Vagina (tissue), 2 donors: Measurements from ENCODE around the gene ATOSB. TPM values are rescaled to one million over a fixed set of nuclear protein-coding genes. Genes with fewer than 3 reads are reported as not detected.

Source experiments
- DNase-seq, 2 donors: peaks; one replicate each; pipeline ENCODE4 v3.0.0-alpha.2; 2017; ENCODE audit errors: extremely low spot score in 2 of 2
- H3K27ac ChIP-seq: fragments of 200-600 bp; sonication (generic); one replicate; pipeline ENCODE4 v1.5.1; 2019
- H3K27me3 ChIP-seq: fragments of 200-600 bp; sonication (generic); one replicate; pipeline ENCODE4 v1.5.1; 2019
- H3K36me3 ChIP-seq, 2 donors: fragments of 200-600 bp; sonication (generic); one replicate each; pipeline ENCODE4 v1.5.1; 2017 to 2019
- H3K4me1 ChIP-seq: fragments of 200-600 bp; sonication (generic); one replicate; pipeline ENCODE4 v1.5.1; 2019
- H3K4me3 ChIP-seq, 2 donors: fragments of 200-600 bp; sonication (generic); 1 replicate in 1 of 2; 2 replicates in 1 of 2; pipeline ENCODE4 v1.5.1; 2016 to 2019
- H3K9me3 ChIP-seq: fragments of 200-600 bp; sonication (generic); one replicate; pipeline ENCODE4 v1.5.1; 2019
- POLR2A ChIP-seq, 2 donors: fragments of 450-650 bp; IDR thresholded peaks; one replicate each; pipeline ENCODE4 v1.6.1; 2017; ENCODE audit warnings: antibody characterized with exemption in 2 of 2, mild to moderate bottlenecking in 2 of 2, moderate library complexity in 2 of 2
- POLR2AphosphoS5 ChIP-seq, 2 donors: sonication (generic); formaldehyde crosslinking; IDR thresholded peaks; one replicate each; pipeline ENCODE4 v1.9.0; 2017; ENCODE audit warnings: antibody characterized with exemption in 2 of 2, mild to moderate bottlenecking in 2 of 2, low read depth in 1 of 2; ENCODE audit not compliant: insufficient read depth in 1 of 2
- intact Hi-C: fragments of 100-400 bp; cut with DNase I; formaldehyde crosslinking; loops from one replicate; pipeline ENCODE4 v1.15.1; 2023
- total RNA-seq: library from RNA; depleted of rRNA; stranded (reverse); fragments of >200 nt; gene quantifications from one replicate; pipeline ENCODE4 v1.2.3, GENCODE V29; 2016
- TF ChIP-seq, protein P1 (sequence below), 3 experiments: fragments of 450-650 bp in 2 of 3; fragments of 200-600 bp in 1 of 3; sonication (generic) in 1 of 3; IDR thresholded peaks; one replicate each; pipeline ENCODE4 v1.5.1; 2017 to 2019; ENCODE audit warnings: antibody characterized with exemption in 3 of 3, mild to moderate bottlenecking in 2 of 3, moderate library complexity in 2 of 3

ATOSB gene
- total RNA-seq, 1 donor from 2014 or later = 11.5 TPM

- no peak overlapping the region for H3K4me3 ChIP-seq
- H3K4me1 ChIP-seq = no peaks in the 10 kb centered on the region
- no peak overlapping the region for H3K27ac ChIP-seq
- no peaks in the 10 kb centered on the region for H3K27me3 ChIP-seq
- no peak for DNase-seq
- TF ChIP-seq POLR2A (IDR thresholded peaks at IDR 0.05) = no peak
- no peak for TF ChIP-seq POLR2AphosphoS5 (IDR thresholded peaks at IDR 0.05; ENCODE audit: insufficient read depth in 1 of 2, low read depth in 1 of 2)
- TF ChIP-seq, protein P1, sequence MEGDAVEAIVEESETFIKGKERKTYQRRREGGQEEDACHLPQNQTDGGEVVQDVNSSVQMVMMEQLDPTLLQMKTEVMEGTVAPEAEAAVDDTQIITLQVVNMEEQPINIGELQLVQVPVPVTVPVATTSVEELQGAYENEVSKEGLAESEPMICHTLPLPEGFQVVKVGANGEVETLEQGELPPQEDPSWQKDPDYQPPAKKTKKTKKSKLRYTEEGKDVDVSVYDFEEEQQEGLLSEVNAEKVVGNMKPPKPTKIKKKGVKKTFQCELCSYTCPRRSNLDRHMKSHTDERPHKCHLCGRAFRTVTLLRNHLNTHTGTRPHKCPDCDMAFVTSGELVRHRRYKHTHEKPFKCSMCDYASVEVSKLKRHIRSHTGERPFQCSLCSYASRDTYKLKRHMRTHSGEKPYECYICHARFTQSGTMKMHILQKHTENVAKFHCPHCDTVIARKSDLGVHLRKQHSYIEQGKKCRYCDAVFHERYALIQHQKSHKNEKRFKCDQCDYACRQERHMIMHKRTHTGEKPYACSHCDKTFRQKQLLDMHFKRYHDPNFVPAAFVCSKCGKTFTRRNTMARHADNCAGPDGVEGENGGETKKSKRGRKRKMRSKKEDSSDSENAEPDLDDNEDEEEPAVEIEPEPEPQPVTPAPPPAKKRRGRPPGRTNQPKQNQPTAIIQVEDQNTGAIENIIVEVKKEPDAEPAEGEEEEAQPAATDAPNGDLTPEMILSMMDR (IDR thresholded peaks at IDR 0.05) = no peak
- H3K9me3 ChIP-seq = no peaks in the 10 kb centered on the region
- peaks cover 0 to 100% of the 10 kb centered on the region in 2 donors for H3K36me3 ChIP-seq
- intact Hi-C loops = no loop called here
These were observed 56.2 kb downstream of the ATOSB start for GRCh38 chr9:35059438-35059837.

GRCh38 chr9:35057271-35057620 lies 58.4 kb downstream of the ATOSB start:
- no peaks in the 10 kb centered on the region for H3K4me1 ChIP-seq
- TF ChIP-seq, protein P1 (IDR thresholded peaks at IDR 0.05) = no peak
- TF ChIP-seq POLR2AphosphoS5 (IDR thresholded peaks at IDR 0.05; ENCODE audit: insufficient read depth in 1 of 2, low read depth in 1 of 2) (no peak), POLR2A (IDR thresholded peaks at IDR 0.05) (no peak)
- no peaks in the 10 kb centered on the region for H3K27me3 ChIP-seq
- H3K27ac ChIP-seq = no peak overlapping the region
- DNase-seq = no peak
- no peaks in the 10 kb centered on the region for H3K9me3 ChIP-seq
- peaks cover 0 to 82% of the 10 kb centered on the region in 2 donors for H3K36me3 ChIP-seq
- intact Hi-C loops = no loop called here
- H3K4me3 ChIP-seq = no peak overlapping the region

- H3K27me3 ChIP-seq = no peaks in the 10 kb centered on the region
- no peak overlapping the region for H3K27ac ChIP-seq
- no peak for TF ChIP-seq POLR2AphosphoS5 (IDR thresholded peaks at IDR 0.05; ENCODE audit: insufficient read depth in 1 of 2, low read depth in 1 of 2)
- TF ChIP-seq POLR2A (IDR thresholded peaks at IDR 0.05) = no peak
- TF ChIP-seq, protein P1 (IDR thresholded peaks at IDR 0.05) = no peak
- intact Hi-C loops = no loop called here
- no peaks in the 10 kb centered on the region for H3K9me3 ChIP-seq
- no peaks in the 10 kb centered on the region for H3K4me1 ChIP-seq
- H3K4me3 ChIP-seq = no peak overlapping the region
- H3K36me3 ChIP-seq = peaks cover 0 to 77% of the 10 kb centered on the region in 2 donors
- no peak for DNase-seq
These were observed 58.9 kb downstream of the ATOSB start for GRCh38 chr9:35056571-35057270.

- Histone ChIP-seq H3K27me3 (no peaks in the 10 kb centered on the region), H3K4me1 (no peaks in the 10 kb centered on the region), H3K4me3 (no peak overlapping the region), H3K27ac (no peak overlapping the region), H3K9me3 (no peaks in the 10 kb centered on the region), H3K36me3 (peaks cover 0 to 62% of the 10 kb centered on the region in 2 donors)
- DNase-seq = no peak
- TF ChIP-seq POLR2A (IDR thresholded peaks at IDR 0.05) (no peak), POLR2AphosphoS5 (IDR thresholded peaks at IDR 0.05; ENCODE audit: insufficient read depth in 1 of 2, low read depth in 1 of 2) (no peak)
- TF ChIP-seq, protein P1 (IDR thresholded peaks at IDR 0.05) = no peak
- intact Hi-C loops = no loop called here
These were observed 60.6 kb downstream of the ATOSB start for GRCh38 chr9:35054871-35055644.
